Mucosa of stomach (tissue), 1 donor: ENCODE measurements around the gene IL16.

ENCODE experiments used
- H3K27me3 ChIP-seq: one replicate; pipeline ENCODE4 v1.7.0; 2013; ENCODE audit warnings: mild to moderate bottlenecking, low read length; ENCODE audit not compliant: control insufficient read depth, insufficient read depth
- H3K36me3 ChIP-seq: one replicate; pipeline ENCODE4 v1.7.0; 2013; ENCODE audit warnings: low read length; ENCODE audit not compliant: control insufficient read depth, insufficient read depth
- H3K4me1 ChIP-seq: one replicate; pipeline ENCODE4 v1.7.0; 2013; ENCODE audit warnings: mild to moderate bottlenecking, low read length; ENCODE audit not compliant: control insufficient read depth, insufficient read depth
- H3K4me3 ChIP-seq: one replicate; pipeline ENCODE4 v1.7.0; 2013; ENCODE audit warnings: low read length
- H3K9ac ChIP-seq: one replicate; pipeline ENCODE4 v1.7.0; 2013; ENCODE audit warnings: mild to moderate bottlenecking, low read length, moderate library complexity
- H3K9me3 ChIP-seq: one replicate; pipeline ENCODE4 v1.7.0; 2013; ENCODE audit warnings: mild to moderate bottlenecking, low read length, moderate library complexity; ENCODE audit not compliant: control insufficient read depth
- donor health status: Pancreatic carcinoma.

Gene IL16

DNA sequence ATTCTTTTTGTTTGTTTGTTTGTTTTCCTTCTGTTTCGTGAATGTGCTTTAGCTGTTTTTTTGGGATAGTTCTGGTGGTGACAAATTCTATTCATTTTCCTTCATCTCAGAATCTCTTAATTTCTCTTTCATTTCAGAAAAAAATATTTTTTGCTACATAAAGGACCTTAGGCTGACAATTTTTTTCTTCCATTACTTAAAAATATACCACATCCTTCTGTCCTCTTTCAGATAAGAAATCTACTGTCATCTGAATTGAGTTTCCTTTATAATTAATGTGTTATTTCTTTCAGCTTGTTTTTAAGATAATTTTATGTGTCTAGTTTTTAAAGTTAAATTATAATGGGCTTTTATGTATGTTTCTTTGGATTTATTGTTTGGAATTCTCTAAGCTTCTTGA is 47.6 kb downstream of the IL16 start:
- Histone ChIP-seq H3K4me3 (no peak overlapping the region), H3K36me3 (no peaks in the 10 kb centered on the region), H3K4me1 (no peaks in the 10 kb centered on the region), H3K9ac (no peak overlapping the region), H3K27me3 (no peaks in the 10 kb centered on the region), H3K9me3 (no peaks in the 10 kb centered on the region)

DNA sequence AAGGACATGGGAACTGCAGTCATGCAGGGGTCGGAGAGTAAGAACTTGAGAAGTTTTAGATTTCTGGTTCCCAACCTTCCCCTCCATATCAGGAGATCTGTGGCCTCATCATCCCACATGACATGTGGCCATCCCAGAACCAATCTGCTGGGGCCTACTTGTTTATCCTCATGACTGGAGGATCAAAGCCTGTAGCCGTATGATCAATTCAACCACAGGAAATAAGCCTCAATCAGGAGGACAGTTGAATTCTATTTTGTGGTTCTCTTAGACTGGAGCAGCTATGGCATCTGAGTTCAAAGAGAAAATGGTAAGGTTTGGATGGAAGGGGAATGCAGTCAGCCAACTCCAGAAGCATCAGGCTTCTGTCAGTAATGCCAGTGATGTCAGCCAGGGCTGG is 57.2 kb downstream of the IL16 start:
- H3K4me3 ChIP-seq = no peak overlapping the region
- no peaks in the 10 kb centered on the region for H3K27me3 ChIP-seq
- H3K9me3 ChIP-seq = no peaks in the 10 kb centered on the region
- H3K4me1 ChIP-seq = peaks cover 3% of the 10 kb centered on the region
- no peaks in the 10 kb centered on the region for H3K36me3 ChIP-seq
- H3K9ac ChIP-seq = no peak overlapping the region

DNA sequence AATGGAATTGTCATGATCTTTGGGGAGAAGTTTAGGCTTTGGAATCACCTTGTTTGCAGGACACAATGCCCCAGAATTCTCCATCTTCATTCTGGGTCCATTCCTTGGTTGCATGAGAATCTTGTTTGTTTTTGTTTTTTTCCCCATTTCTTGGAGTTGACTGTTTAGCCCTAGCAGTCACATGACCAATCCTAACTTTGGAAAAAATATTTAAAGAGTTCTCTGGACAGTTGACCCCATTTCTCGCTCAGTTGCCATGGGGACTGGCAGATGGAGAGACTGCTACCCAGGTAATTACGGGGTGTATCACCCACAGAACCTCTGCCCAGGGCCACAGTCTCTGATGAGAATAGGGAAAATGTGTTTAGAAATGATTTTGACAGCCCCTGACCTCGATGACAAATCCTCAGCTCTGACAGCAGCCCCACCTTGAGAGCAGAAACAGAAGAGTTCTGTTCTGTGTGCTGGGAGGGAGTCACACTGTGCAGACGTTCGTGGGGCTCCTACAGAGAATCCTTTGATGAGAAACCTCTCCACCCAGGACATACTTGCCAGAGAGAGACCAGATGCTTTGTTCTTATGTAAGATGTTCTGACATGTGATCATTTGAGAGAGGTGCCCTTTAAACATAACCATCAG is 57.7 kb downstream of the IL16 start:
- Histone ChIP-seq H3K36me3 (no peaks in the 10 kb centered on the region), H3K9ac (no peak overlapping the region), H3K4me3 (no peak overlapping the region), H3K9me3 (no peaks in the 10 kb centered on the region), H3K4me1 (peaks cover 3% of the 10 kb centered on the region), H3K27me3 (no peaks in the 10 kb centered on the region)

DNA sequence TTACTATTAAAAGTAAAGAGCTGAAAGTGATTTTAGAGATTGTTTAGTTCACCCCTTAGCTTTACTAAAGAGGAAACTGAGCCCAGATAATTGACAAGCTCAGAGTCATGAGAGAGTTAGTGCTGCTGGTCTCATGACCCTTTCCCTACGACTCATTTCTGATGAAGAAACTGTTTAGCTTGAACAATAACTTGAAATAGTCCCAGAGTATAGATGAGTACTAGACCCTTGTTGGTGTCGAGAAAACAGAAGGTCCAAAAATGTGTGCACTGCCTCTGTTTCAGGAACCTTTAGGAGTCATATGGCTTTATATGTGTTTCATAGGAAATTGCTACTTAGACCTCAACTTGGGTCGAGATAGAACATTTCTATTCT is 58.2 kb downstream of the IL16 start:
- no peaks in the 10 kb centered on the region for H3K9me3 ChIP-seq
- no peak overlapping the region for H3K9ac ChIP-seq
- H3K4me3 ChIP-seq = no peak overlapping the region
- H3K27me3 ChIP-seq = no peaks in the 10 kb centered on the region
- peaks cover 3% of the 10 kb centered on the region for H3K4me1 ChIP-seq
- H3K36me3 ChIP-seq = no peaks in the 10 kb centered on the region

DNA sequence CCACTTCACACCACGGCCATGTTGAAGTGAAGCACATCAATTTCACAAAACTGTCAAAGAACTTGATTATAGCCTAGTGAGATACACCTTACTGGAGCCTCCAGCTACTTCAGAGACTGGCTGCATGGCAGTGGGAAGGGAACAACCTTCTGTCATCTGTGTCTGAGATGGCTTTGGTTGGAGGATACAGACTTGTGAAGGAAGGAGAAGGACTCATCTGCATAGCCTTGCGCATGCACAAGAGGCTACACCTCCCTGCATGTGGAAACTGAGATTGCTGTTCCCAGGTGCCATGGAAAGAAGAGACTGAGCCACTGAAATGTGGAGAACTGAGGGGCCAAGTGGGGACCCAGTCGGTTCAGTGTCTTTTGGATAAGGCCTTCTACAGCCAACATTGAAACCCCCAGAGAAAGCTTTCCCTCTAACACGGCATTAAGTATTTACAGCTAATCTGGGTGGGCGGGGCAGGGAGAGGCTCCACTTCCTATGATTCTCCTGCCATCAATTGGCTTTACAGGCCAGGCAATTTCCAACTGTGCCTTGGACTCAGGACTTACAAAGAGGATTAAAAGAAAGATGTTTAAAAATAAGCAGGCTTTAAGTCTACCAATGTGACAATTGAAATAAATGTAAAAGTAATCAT is 58.8 kb downstream of the IL16 start:
- Histone ChIP-seq H3K9ac (no peak overlapping the region), H3K9me3 (no peaks in the 10 kb centered on the region), H3K4me3 (no peak overlapping the region), H3K4me1 (peaks cover 3% of the 10 kb centered on the region), H3K27me3 (no peaks in the 10 kb centered on the region), H3K36me3 (no peaks in the 10 kb centered on the region)

DNA sequence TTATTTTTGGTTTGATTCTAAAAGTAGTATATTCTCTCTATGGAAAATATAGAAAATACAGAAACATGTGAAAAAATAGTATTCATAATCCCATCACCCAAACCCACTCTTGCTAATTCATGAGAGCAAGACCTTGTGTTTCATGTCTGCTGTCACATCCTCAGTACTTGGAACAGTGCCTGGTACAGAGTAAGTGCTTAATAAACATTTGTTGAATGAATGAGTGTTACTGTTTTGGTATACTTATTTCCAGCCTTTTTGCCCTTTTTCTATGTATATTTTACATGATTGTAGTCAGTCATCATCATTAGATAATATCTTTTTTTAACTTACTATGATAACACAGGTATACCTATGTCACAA is 59.3 kb downstream of the IL16 start:
- H3K4me1 ChIP-seq = peaks cover 3% of the 10 kb centered on the region
- no peaks in the 10 kb centered on the region for H3K27me3 ChIP-seq
- H3K9me3 ChIP-seq = no peaks in the 10 kb centered on the region
- H3K4me3 ChIP-seq = no peak overlapping the region
- no peaks in the 10 kb centered on the region for H3K36me3 ChIP-seq
- no peak overlapping the region for H3K9ac ChIP-seq

DNA sequence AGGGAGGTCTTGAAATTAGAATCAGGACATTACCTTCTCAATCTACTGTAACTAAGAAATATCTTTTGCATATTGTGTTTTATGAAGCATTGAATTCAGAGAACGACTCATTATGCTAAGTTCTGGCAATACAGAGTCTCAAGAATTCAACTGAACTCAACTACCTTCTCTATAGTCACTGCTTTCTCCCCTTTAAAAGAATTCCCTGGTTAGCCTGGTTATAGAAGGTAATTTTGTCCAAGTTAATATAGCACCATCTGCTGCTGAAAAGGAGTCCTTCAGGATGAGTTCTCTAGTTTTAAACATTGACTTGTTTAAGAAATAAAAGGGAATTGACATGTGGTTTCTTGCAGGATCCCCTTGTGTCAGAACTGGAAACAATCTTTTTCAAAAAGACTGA is 60.2 kb downstream of the IL16 start:
- peaks cover 3% of the 10 kb centered on the region for H3K4me1 ChIP-seq
- H3K36me3 ChIP-seq = no peaks in the 10 kb centered on the region
- no peak overlapping the region for H3K9ac ChIP-seq
- no peaks in the 10 kb centered on the region for H3K27me3 ChIP-seq
- no peak overlapping the region for H3K4me3 ChIP-seq
- no peaks in the 10 kb centered on the region for H3K9me3 ChIP-seq

DNA sequence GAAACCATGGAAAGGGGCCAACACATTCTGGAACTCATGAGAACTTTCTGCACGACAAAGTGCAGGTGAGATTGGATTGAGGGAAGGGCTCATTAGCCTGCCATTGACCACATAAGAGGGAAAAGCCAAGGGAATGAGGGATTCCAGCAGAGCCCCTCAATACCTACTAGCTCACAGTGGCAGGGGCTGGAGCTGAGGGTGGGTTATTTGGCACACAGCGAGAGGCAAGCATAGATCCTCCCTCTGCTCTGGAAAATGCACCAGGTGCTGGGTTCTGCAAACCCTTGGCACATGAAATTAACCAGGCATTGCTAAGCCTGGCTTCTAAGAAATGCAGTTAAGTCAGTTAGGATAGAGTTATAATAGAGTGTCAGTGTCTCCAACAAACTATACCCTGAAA is 60.8 kb downstream of the IL16 start:
- Histone ChIP-seq H3K9ac (no peak overlapping the region), H3K4me1 (peaks cover 3% of the 10 kb centered on the region), H3K4me3 (no peak overlapping the region), H3K27me3 (no peaks in the 10 kb centered on the region), H3K36me3 (no peaks in the 10 kb centered on the region), H3K9me3 (no peaks in the 10 kb centered on the region)

DNA sequence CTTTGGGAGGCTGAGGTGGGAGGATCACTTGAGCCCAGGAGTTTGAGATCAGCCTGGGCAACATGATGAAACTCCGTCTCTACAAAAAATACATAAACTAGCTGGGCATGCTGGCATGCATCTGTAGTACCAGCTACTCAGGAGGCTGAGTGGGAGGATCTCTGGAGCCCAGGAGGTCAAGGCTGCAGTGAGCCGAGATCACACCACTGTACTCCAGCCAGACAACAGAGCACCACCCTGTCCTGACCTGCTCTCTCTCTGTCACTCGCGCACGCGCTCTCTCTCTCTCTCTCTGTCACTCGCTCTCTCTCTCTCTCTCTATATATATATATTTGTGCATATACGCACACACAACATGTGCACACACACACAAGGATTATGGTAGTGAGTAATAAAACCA is 61.8 kb downstream of the IL16 start:
- Histone ChIP-seq H3K9me3 (no peaks in the 10 kb centered on the region), H3K4me1 (peaks cover 3% of the 10 kb centered on the region), H3K9ac (no peak overlapping the region), H3K36me3 (no peaks in the 10 kb centered on the region), H3K27me3 (no peaks in the 10 kb centered on the region), H3K4me3 (no peak overlapping the region)

DNA sequence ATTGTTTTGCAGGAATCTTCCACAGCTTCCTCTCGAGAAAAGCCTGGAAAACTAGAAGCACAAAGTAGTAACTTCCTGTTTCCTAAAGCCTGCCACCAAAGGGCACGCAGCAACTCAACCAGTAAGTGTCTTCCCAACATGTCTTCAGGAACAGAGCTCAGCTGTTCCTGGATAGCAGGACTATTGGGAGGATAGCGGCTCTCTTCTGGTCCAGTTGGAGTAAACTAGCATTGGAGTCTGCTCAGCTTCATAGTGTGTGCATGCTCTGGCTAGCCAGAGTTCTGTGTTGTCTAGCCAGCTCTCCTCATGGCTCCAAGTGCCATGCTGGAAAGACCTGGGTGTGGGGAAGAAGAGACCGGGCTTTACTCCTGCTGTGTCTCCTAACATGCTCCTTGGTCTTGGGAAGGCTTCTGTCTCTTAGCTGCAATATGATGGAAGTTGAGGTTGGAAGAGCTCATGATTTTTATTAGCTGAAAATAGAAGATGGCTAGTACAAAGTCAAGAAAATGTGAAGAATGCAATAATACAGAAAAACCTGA is 63.1 kb downstream of the IL16 start:
- Histone ChIP-seq H3K36me3 (no peaks in the 10 kb centered on the region), H3K9ac (no peak overlapping the region), H3K4me3 (no peak overlapping the region), H3K27me3 (no peaks in the 10 kb centered on the region), H3K9me3 (no peaks in the 10 kb centered on the region), H3K4me1 (no peaks in the 10 kb centered on the region)

DNA sequence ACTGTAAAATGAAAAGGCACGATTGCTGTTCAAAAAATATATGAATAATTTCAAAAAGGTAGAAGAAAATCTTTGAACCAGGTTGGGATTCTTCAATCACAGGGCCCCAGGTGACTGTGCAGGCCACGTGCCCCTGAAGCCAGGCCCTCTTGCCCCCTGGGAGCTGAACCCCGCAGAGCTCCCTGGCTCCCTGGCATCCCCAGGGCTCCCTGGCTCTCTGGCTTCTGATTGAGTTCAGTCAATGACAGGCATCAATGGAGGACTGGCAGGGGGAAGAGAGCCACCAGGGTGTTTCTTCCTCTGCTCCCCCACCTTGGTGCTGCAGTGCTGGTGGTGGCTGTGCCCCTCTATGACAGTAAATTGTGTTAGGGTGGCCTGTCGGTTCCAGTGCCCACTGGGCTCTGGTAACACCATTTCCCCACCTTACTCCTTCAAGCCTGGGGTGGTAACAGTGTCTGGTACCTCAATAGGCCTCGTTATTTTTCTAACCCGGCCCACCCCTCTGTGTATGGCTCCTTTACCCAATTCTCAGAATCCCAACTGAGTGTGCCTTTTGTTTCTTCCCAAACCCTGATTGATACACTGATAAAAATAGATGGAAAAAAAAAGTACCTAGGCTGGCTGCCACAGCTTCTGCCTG is 64.6 kb downstream of the IL16 start:
- Histone ChIP-seq H3K9me3 (no peaks in the 10 kb centered on the region), H3K27me3 (peaks cover 3% of the 10 kb centered on the region), H3K4me1 (peaks cover 9% of the 10 kb centered on the region), H3K9ac (no peak overlapping the region), H3K4me3 (no peak overlapping the region), H3K36me3 (no peaks in the 10 kb centered on the region)

DNA sequence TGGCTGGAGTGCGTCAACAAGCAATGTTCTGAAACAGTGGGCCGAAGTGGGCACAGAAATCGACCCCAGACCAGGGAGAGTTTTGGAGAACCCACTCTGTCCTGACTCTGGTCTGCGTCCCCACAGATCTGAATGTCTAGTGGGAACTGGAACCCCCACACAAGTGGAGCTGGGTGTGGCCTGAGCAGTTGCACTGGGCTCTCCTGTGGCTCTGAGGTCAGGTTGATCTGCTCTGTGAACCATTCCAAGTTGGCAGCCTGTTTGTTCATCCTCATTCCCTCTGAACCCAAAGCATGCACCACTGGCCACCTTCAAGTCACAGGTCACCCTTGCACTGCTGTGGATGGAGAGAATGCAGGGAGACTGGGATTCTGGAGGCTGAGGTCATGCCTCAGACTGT is 66.8 kb downstream of the IL16 start:
- Histone ChIP-seq H3K9me3 (no peaks in the 10 kb centered on the region), H3K4me1 (peaks cover 11% of the 10 kb centered on the region), H3K4me3 (no peak overlapping the region), H3K27me3 (peaks cover 3% of the 10 kb centered on the region), H3K9ac (no peak overlapping the region), H3K36me3 (no peaks in the 10 kb centered on the region)
